ENCODE results near the gene IGF2BP3. TPM values are rescaled to one million over a fixed set of nuclear protein-coding genes. Genes with fewer than 3 reads are reported as not detected.

Gene IGF2BP3
- total RNA-seq, 3 donors from 2014 or later (not counting 1 experiment from before 2014, with no cell fraction given): 1.4 to 2.9 TPM; not detected in 1

DNA sequence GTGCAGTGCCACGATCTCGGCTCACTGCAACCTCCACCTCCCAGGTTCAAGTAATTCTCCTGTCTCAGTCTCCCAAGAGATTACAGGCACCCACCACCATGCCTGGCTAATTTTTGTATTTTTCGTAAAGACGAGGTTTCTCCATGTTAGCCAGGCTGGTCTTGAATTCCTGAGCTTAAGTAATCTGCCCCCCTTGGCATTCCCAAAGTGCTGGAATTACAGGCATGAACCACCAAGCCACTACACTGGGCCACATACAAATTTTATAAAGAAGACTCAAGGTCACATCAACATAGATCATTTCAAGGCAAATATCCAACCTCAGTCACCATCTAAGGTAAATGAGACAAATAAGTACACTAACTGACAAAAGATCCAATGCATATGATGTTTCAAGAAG lies 32.1 kb downstream of the IGF2BP3 start:
- Histone ChIP-seq H3K4me1 (ENCODE audit: control insufficient read depth, insufficient read depth, low read length) (no peaks in the 10 kb centered on the region), H3K9me3 (ENCODE audit: control insufficient read depth, insufficient read depth, low read length) (no peaks in the 10 kb centered on the region), H3K36me3 (ENCODE audit: control insufficient read depth, insufficient read depth, low read length) (no peaks in the 10 kb centered on the region), H3K27me3 (ENCODE audit: control insufficient read depth, insufficient read depth, low read length) (no peaks in the 10 kb centered on the region), H3K27ac (ENCODE audit: low read length) (no peak overlapping the region), H3K4me3 (ENCODE audit: low read length) (no peak overlapping the region)
- no peak for DNase-seq
- ATAC-seq: no peak
- TF ChIP-seq, protein P1, sequence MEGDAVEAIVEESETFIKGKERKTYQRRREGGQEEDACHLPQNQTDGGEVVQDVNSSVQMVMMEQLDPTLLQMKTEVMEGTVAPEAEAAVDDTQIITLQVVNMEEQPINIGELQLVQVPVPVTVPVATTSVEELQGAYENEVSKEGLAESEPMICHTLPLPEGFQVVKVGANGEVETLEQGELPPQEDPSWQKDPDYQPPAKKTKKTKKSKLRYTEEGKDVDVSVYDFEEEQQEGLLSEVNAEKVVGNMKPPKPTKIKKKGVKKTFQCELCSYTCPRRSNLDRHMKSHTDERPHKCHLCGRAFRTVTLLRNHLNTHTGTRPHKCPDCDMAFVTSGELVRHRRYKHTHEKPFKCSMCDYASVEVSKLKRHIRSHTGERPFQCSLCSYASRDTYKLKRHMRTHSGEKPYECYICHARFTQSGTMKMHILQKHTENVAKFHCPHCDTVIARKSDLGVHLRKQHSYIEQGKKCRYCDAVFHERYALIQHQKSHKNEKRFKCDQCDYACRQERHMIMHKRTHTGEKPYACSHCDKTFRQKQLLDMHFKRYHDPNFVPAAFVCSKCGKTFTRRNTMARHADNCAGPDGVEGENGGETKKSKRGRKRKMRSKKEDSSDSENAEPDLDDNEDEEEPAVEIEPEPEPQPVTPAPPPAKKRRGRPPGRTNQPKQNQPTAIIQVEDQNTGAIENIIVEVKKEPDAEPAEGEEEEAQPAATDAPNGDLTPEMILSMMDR (IDR thresholded peaks at IDR 0.05): no peak
- Mint-ChIP-seq H3K4me1 (no peaks in the 10 kb centered on the region), H3K9me3 (no peaks in the 10 kb centered on the region), H3K36me3 (no peaks in the 10 kb centered on the region), H3K4me3 (no peak overlapping the region), H3K27me3 (ENCODE audit: low read depth in 2 of 2) (peaks cover 3 to 7% of the 10 kb centered on the region in 2 donors), H3K27ac (no peak overlapping the region)
- WGBS (ENCODE audit: insufficient coverage): 92% methylated on average over 4 of the region's 4 CpGs
- intact Hi-C loops (cut with micrococcal nuclease): no loop called here

DNA sequence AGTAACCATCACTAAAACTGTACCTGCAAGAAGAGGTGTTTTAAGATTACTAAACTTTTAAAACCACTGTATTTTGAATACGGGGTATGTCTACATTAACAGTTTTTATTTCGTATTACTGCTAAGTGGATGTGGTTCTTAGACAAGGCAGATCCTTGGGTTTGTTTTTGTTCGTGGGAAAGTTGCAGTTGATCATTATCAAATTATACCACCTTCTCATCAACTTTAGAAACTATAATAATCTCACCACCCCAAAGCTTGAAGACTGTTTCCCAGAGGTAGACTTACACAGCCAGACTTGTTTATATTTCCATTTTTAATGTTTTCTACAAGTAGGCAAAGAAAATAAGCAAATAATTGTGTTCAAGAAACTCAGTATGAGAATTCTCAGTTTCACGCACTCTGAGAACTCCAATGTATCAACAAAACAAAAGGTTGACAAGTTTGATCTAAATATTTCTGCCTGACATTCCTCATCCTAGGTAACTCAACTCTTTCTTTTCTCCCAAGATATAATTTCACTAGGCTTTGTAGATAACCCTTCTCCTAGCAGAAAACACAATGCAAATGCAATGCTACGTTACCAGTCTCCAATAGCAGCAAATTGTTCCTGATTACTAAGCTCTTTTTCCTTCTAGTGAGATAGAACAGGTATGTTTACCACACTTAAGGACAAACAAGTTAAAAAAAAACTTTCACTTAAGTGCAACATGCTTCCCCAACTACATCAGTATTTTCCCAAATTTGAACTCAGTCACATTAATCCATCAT lies 36.0 kb downstream of the IGF2BP3 start:
- no peaks in the 10 kb centered on the region for H3K9me3 ChIP-seq (ENCODE audit: control insufficient read depth, insufficient read depth, low read length)
- peaks cover 12 to 16% of the 10 kb centered on the region in 2 donors for H3K27me3 Mint-ChIP-seq (ENCODE audit: low read depth in 2 of 2)
- 93% methylated on average over 2 of the region's 5 CpGs for WGBS (ENCODE audit: insufficient coverage)
- no peaks in the 10 kb centered on the region for H3K36me3 ChIP-seq (ENCODE audit: control insufficient read depth, insufficient read depth, low read length)
- no peaks in the 10 kb centered on the region for H3K4me1 Mint-ChIP-seq
- no peak overlapping the region for H3K4me3 Mint-ChIP-seq
- ATAC-seq: no peak
- intact Hi-C loops (cut with micrococcal nuclease): no loop called here
- H3K27me3 ChIP-seq (ENCODE audit: control insufficient read depth, insufficient read depth, low read length): peaks cover 2% of the 10 kb centered on the region
- H3K9me3 Mint-ChIP-seq: no peaks in the 10 kb centered on the region
- H3K27ac ChIP-seq (ENCODE audit: low read length): no peak overlapping the region
- TF ChIP-seq, protein P1 (IDR thresholded peaks at IDR 0.05): no peak
- H3K4me3 ChIP-seq (ENCODE audit: low read length): no peak overlapping the region
- no peaks in the 10 kb centered on the region for H3K36me3 Mint-ChIP-seq
- no peak overlapping the region for H3K27ac Mint-ChIP-seq
- H3K4me1 ChIP-seq (ENCODE audit: control insufficient read depth, insufficient read depth, low read length): no peaks in the 10 kb centered on the region
- no peak for DNase-seq

DNA sequence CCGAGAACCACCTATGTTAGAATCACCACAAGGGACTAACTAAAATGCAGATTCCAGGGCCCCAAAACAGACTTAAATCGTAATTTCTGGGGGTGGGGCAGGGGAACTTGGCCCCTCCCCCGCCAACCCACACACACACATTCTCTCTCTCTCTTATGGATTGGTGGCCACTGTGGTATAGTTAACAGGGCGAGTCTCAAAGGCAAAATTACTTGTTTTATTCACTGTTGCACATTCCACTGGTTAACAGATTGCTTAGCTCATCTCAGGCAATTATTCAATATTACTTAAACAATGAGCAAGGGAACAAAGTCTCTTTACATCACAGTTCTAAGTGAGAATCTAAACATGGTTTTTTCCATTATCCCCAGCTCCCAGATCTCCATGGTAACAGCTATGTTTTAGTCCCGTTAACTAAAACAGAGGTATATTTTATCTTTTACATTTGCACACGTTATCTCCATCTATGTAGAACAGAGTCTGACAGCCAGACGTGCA lies 38.5 kb downstream of the IGF2BP3 start:
- Mint-ChIP-seq H3K36me3 (no peaks in the 10 kb centered on the region), H3K9me3 (no peaks in the 10 kb centered on the region), H3K27ac (no peak overlapping the region), H3K27me3 (ENCODE audit: low read depth in 2 of 2) (peaks cover 11 to 31% of the 10 kb centered on the region in 2 donors), H3K4me3 (no peak overlapping the region), H3K4me1 (no peaks in the 10 kb centered on the region)
- no peak for DNase-seq
- TF ChIP-seq, protein P1 (IDR thresholded peaks at IDR 0.05): no peak
- H3K27me3 ChIP-seq (ENCODE audit: control insufficient read depth, insufficient read depth, low read length): peaks cover 6% of the 10 kb centered on the region
- H3K9me3 ChIP-seq (ENCODE audit: control insufficient read depth, insufficient read depth, low read length): no peaks in the 10 kb centered on the region
- intact Hi-C loops (cut with micrococcal nuclease): no loop called here
- H3K36me3 ChIP-seq (ENCODE audit: control insufficient read depth, insufficient read depth, low read length): no peaks in the 10 kb centered on the region
- no peaks in the 10 kb centered on the region for H3K4me1 ChIP-seq (ENCODE audit: control insufficient read depth, insufficient read depth, low read length)
- H3K4me3 ChIP-seq (ENCODE audit: low read length): no peak overlapping the region
- no peak for ATAC-seq
- H3K27ac ChIP-seq (ENCODE audit: low read length): no peak overlapping the region
- WGBS (ENCODE audit: insufficient coverage): 78% methylated on average over 7 of the region's 7 CpGs
